Body of pancreas (tissue), 4 donors: Measurements from ENCODE around the gene NOXRED1. TPM values are rescaled to one million over a fixed set of nuclear protein-coding genes. Genes with fewer than 3 reads are reported as not detected.
"Not testable (repeated sequence)": the region's sequence is repeated elsewhere in the genome, so short reads cannot be mapped to it uniquely, and the experiment has no call there.

Experiments used
- ATAC-seq: fragments of 150-250 bp; one replicate; pipeline ENCODE4 v1.9.1; 2016
- DNase-seq, 4 donors: peaks; one replicate each; pipeline ENCODE4 v3.0.0-alpha.2; 2019
- H3K27ac ChIP-seq, 4 donors: fragments of 200-600 bp; sonication (generic); 1 replicate in 3 of 4; 2 replicates in 1 of 4; pipeline versions ENCODE4 v1.5.1 to v1.6.1; 2016 to 2019; ENCODE audit warnings: mild to moderate bottlenecking in 1 of 4, mixed read lengths in 1 of 4, moderate library complexity in 1 of 4
- H3K27me3 ChIP-seq, 2 donors: fragments of 200-600 bp; sonication (generic); one replicate each; pipeline ENCODE4 v1.6.0; 2016; ENCODE audit warnings: mild to moderate bottlenecking in 1 of 2
- H3K36me3 ChIP-seq, 2 donors: fragments of 200-600 bp; sonication (generic); replicated peaks in 1 of 2; 2 replicates each; pipeline ENCODE4 v1.5.1; 2016; ENCODE audit warnings: low read depth in 2 of 2; ENCODE audit not compliant: insufficient read depth in 1 of 2
- H3K4me1 ChIP-seq: fragments of 200-600 bp; sonication (generic); one replicate; pipeline ENCODE4 v1.6.0; 2016
- H3K4me3 ChIP-seq, 2 donors: fragments of 200-600 bp; sonication (generic); 1 replicate in 1 of 2; 2 replicates in 1 of 2; pipeline ENCODE4 v1.5.1; 2016 to 2019
- H3K9me3 ChIP-seq, 3 donors: fragments of 200-600 bp; sonication (generic); 1 replicate in 2 of 3; 2 replicates in 1 of 3; pipeline ENCODE4 v1.5.1; 2016
- POLR2A ChIP-seq, 3 donors: fragments of 450-650 bp; IDR thresholded peaks; one replicate each; pipeline ENCODE4 v1.6.1; 2016; ENCODE audit warnings: antibody characterized with exemption in 3 of 3, mild to moderate bottlenecking in 2 of 3
- WGBS, 2 donors: methylation state at CpG; one replicate each; pipeline ENCODE4 v1.1.5; 2017; 5-methylcytosine and 5-hydroxymethylcytosine counted together
- intact Hi-C: fragments of 100-400 bp; cut with DNase I; formaldehyde crosslinking; loops from one replicate; pipeline ENCODE4 v1.15.1; 2023
- total RNA-seq, 2 donors: library from RNA; depleted of rRNA; stranded (reverse); fragments of >200 nt; gene quantifications; one replicate each; pipeline ENCODE4 v1.1.0, GENCODE V29; 2016
- TF ChIP-seq, protein P1 (sequence below), 7 experiments: fragments of 450-650 bp in 4 of 7; fragments of 200-600 bp in 3 of 7; sonication (generic) in 3 of 7; IDR thresholded peaks; one replicate each; pipeline ENCODE4 v1.5.1; 2016 to 2019; ENCODE audit warnings: antibody characterized with exemption in 7 of 7

Gene NOXRED1
- total RNA-seq, 2 donors from 2014 or later = 0.52 to 5.3 TPM

DNA sequence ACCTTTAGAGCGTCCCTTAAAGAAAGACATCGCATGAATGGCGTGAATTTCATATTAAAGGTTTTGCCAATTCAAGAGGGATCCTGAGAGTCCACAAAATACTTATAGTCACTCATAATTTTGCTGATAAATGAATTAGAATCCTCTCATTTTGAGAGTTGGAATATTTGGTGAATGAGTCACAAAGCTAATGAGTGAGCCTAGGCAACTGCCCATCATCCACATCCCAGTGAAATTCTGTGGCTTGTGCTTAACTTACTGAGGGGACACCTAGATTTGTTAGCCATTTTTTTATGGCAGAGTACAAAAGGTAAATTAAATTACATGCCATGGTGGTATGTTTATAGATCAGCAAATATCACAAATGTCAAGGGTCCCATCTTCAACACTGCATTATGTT lies 12.7 kb upstream of the NOXRED1 start:
- Histone ChIP-seq H3K4me3 (no peak overlapping the region), H3K4me1 (no peaks in the 10 kb centered on the region), H3K36me3 (peaks cover 0 to 32% of the 10 kb centered on the region in 2 donors), H3K27ac (no peak overlapping the region), H3K27me3 (no peaks in the 10 kb centered on the region), H3K9me3 (no peaks in the 10 kb centered on the region)
- WGBS, 2 donors = 96 to 97% methylated on average over 3 of the region's 3 CpGs
- no peak for ATAC-seq
- intact Hi-C loops = no loop called here
- no peak for DNase-seq
- TF ChIP-seq, protein P1, sequence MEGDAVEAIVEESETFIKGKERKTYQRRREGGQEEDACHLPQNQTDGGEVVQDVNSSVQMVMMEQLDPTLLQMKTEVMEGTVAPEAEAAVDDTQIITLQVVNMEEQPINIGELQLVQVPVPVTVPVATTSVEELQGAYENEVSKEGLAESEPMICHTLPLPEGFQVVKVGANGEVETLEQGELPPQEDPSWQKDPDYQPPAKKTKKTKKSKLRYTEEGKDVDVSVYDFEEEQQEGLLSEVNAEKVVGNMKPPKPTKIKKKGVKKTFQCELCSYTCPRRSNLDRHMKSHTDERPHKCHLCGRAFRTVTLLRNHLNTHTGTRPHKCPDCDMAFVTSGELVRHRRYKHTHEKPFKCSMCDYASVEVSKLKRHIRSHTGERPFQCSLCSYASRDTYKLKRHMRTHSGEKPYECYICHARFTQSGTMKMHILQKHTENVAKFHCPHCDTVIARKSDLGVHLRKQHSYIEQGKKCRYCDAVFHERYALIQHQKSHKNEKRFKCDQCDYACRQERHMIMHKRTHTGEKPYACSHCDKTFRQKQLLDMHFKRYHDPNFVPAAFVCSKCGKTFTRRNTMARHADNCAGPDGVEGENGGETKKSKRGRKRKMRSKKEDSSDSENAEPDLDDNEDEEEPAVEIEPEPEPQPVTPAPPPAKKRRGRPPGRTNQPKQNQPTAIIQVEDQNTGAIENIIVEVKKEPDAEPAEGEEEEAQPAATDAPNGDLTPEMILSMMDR (IDR thresholded peaks at IDR 0.05) = no peak
- TF ChIP-seq POLR2A (IDR thresholded peaks at IDR 0.05) = no peak

DNA sequence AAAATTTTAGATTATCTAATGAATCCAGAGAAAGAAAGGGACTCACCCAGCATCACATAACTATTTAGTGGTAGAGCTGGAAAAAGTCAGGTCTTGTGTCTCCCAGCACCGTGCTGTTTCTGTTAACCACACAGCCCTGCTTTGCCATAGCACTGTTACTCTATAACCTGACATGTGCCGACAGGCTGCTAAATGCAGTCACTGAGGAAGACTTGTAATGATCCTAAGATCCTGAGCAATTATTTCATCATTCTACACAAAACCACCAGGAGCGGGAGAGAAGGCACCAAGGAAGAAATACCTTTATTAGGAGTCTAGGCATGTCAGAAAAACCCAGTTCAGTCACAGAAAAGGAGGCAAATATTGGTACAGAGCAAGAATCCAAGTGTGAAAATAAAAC lies 3.1 kb upstream of the NOXRED1 start:
- intact Hi-C loops = no loop called here
- Histone ChIP-seq H3K4me1 (no peaks in the 10 kb centered on the region), H3K36me3 (peaks cover 0 to 43% of the 10 kb centered on the region in 2 donors), H3K27me3 (no peaks in the 10 kb centered on the region), H3K27ac (no peak overlapping the region), H3K4me3 (no peak overlapping the region), H3K9me3 (no peaks in the 10 kb centered on the region)
- 88 to 95% methylated on average over 3 of the region's 3 CpGs for WGBS, 2 donors
- DNase-seq (no peak), ATAC-seq (no peak)
- no peak for TF ChIP-seq POLR2A (IDR thresholded peaks at IDR 0.05)

DNA sequence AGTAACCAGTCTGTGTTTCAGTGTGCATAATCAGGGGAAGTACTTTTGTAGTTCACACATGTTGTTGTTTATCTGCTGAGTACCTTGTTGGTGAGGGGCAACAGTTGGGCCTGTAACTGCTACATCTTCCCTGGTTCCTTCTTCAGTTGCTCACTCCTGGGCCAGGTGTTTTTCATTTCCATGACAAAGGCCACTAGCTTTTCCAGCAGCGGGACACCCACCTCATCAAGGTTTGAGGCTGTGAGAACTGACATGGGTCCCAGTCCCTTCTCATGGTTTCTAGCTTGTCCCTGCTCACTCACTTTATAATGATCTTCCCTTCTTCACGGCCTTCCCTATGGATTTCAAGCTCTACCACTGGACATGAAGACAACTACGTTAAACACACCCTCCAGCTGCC lies 1.5 kb upstream of the NOXRED1 start:
- Histone ChIP-seq H3K4me1 (no peaks in the 10 kb centered on the region), H3K27me3 (no peaks in the 10 kb centered on the region), H3K27ac (no peak overlapping the region), H3K9me3 (no peaks in the 10 kb centered on the region), H3K4me3 (no peak overlapping the region), H3K36me3 (peaks cover 0 to 42% of the 10 kb centered on the region in 2 donors)
- TF ChIP-seq, protein P1 (IDR thresholded peaks at IDR 0.05) = no peak
- TF ChIP-seq POLR2A (IDR thresholded peaks at IDR 0.05) = no peak
- no peak for DNase-seq
- WGBS, 2 donors = 92% methylated on average over 3 of the region's 3 CpGs
- intact Hi-C loops = no loop called here
- no peak for ATAC-seq

DNA sequence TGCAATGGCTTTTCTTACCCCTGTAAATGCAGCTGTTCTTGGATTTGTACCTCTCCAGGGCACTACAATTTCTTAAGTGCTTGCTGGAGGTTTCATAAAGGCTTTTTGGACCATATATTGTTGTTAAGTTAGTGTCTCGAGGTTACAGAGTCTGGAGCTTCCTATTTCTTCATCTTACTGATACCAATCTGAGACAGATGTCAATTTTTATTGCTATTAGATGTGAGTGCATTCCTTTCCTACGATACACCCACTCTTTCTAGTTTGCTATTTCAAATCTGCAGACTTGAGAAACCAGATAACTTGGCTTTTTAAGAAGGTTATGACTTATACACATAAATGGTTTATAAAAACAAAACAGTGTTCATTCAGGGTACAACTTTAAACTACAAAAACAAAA lies 2.1 kb downstream of the NOXRED1 start:
- Histone ChIP-seq H3K4me3 (no peak overlapping the region), H3K4me1 (no peaks in the 10 kb centered on the region), H3K9me3 (peaks cover 0 to 4% (median 0%) of the 10 kb centered on the region in 3 donors), H3K27me3 (no peaks in the 10 kb centered on the region), H3K27ac (no peak overlapping the region), H3K36me3 (peaks cover 0 to 19% of the 10 kb centered on the region in 2 donors)
- intact Hi-C loops = no loop called here
- DNase-seq (no peak), ATAC-seq (no peak)
- TF ChIP-seq POLR2A (IDR thresholded peaks at IDR 0.05) = no peak
- TF ChIP-seq, protein P1 (IDR thresholded peaks at IDR 0.05) = no peak
- 50 to 100% methylated on average over 2 of the region's 2 CpGs for WGBS, 2 donors

DNA sequence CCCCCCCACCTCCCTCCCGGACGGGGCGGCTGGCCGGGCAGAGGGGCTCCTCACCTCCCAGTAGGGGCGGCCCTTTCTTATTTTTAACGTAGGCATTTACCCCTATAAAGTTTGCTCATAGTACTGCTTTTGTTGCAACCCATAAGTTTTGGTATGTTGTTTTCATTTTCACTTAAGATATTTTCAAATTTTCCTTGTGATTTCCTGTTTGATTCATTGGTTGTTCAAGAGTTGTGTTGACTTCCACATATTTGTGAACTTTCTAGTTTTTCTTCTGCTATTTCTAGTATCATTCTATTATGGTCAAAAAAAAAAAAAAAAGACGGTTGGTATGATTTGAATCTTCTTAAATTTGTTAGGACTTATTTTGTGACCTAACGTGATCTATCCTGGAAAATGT lies 6.5 kb downstream of the NOXRED1 start:
- ATAC-seq (no peak), DNase-seq (no peak)
- Histone ChIP-seq H3K9me3 (peaks cover 0 to 4% (median 0%) of the 10 kb centered on the region in 3 donors), H3K4me1 (no peaks in the 10 kb centered on the region), H3K27me3 (no peaks in the 10 kb centered on the region), H3K36me3 (no peaks in the 10 kb centered on the region), H3K27ac (no peak overlapping the region), H3K4me3 (no peak overlapping the region)
- intact Hi-C loops = no loop called here
- 89 to 90% methylated on average over 8 of the region's 8 CpGs for WGBS, 2 donors
- TF ChIP-seq, protein P1 (IDR thresholded peaks at IDR 0.05) = no peak
- no peak for TF ChIP-seq POLR2A (IDR thresholded peaks at IDR 0.05)

DNA sequence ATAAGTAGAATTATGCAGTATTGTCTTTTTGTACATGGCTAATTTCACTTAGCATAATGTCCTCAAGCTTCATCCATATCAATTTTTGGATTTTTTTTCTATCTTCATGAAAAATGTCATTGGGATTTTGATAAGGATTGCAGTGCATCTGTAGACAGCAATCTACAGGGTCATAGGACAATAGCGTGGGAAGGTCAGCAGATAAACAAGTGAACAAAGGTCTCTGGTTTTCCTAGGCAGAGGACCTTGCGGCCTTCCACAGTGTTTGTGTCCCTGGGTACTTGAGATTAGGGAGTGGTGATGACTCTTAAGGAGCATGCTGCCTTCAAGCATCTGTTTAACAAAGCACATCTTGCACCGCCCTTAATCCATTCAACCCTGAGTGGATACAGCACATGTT lies 7.2 kb downstream of the NOXRED1 start:
- ATAC-seq, H3K36me3 ChIP-seq, H3K9me3 ChIP-seq, H3K4me1 ChIP-seq, DNase-seq, H3K27me3 ChIP-seq, H3K4me3 ChIP-seq, intact Hi-C loops, H3K27ac ChIP-seq: not testable (repeated sequence)
- WGBS, 2 donors = 81 to 87% methylated on average over 2 to 3 of the region's 3 CpGs

DNA sequence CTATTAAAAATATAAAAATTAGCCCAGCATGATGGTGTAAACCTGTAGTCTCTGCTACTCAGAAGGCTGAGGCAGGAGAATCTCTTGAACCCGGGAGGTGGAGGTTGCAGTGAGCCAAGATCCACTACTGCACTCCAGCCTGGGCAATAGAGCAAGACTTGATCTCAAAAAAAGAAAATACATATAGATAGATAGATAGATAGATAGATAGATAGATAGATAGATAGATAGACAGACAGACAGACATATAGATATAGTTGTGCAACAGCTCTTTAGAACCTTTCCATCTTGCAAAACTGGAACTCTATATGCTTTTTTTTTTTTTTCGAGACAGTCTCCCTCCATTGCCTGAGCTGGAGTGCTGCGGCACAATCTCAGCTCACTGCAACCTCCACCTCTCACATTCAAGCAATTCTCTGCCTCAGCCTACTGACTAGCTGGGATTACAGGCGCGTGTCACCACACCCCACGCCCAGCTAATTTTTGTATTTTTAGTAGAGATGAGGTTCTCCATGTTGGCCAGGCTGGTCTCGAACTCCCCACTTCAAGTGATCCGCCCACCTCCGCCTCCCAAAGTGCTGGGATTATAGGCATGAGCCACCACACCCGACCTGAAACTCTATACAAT lies 7.8 kb downstream of the NOXRED1 start:
- H3K4me1 ChIP-seq, H3K27me3 ChIP-seq, ATAC-seq, intact Hi-C loops, H3K4me3 ChIP-seq, H3K36me3 ChIP-seq, DNase-seq, H3K27ac ChIP-seq, H3K9me3 ChIP-seq: not testable (repeated sequence)
- 87 to 88% methylated on average over 10 of the region's 10 CpGs for WGBS, 2 donors
